HG03095 (cell line): ENCODE measurements around the gene CD36.

ENCODE experiments used
- ATAC-seq: cut with Tn5 transposase; IDR thresholded peaks from one replicate; pipeline ENCODE4 v1.9.1; 2021; ENCODE audit warnings: moderate library complexity; ENCODE audit not compliant: unreplicated experiment

Gene CD36

GRCh38 chr7:80623503-80624252 is 14.8 kb upstream of the CD36 start:
- no peak for ATAC-seq

- ATAC-seq: no peak
These were observed 13.7 kb upstream of the CD36 start for GRCh38 chr7:80624763-80625162.

GRCh38 chr7:80629023-80629422 is 9.4 kb upstream of the CD36 start:
- no peak for ATAC-seq

GRCh38 chr7:80630608-80631405 is 7.6 kb upstream of the CD36 start:
- ATAC-seq: no peak

GRCh38 chr7:80631421-80631820 is 7.0 kb upstream of the CD36 start:
- ATAC-seq: no peak

- ATAC-seq: no peak
These were observed 6.3 kb upstream of the CD36 start for GRCh38 chr7:80632139-80632538.

GRCh38 chr7:80632819-80633218 is 5.6 kb upstream of the CD36 start:
- no peak for ATAC-seq

GRCh38 chr7:80634505-80634904 is 3.9 kb upstream of the CD36 start:
- ATAC-seq: no peak

- ATAC-seq: no peak
These were observed 2.9 kb upstream of the CD36 start for GRCh38 chr7:80635533-80635932.

GRCh38 chr7:80635998-80636397 is 2.4 kb upstream of the CD36 start:
- ATAC-seq: no peak

- no peak for ATAC-seq
These were observed 1.7 kb upstream of the CD36 start for GRCh38 chr7:80636709-80637108.

GRCh38 chr7:80637454-80637853 is 988 bp upstream of the CD36 start:
- ATAC-seq: no peak

- no peak for ATAC-seq
These were observed 569 bp downstream of the CD36 start for GRCh38 chr7:80639011-80639410.

GRCh38 chr7:80640846-80641245 is 2.4 kb downstream of the CD36 start:
- no peak for ATAC-seq

GRCh38 chr7:80641548-80641947 is 3.1 kb downstream of the CD36 start:
- ATAC-seq: no peak

GRCh38 chr7:80642871-80643270 is 4.4 kb downstream of the CD36 start:
- ATAC-seq: no peak

GRCh38 chr7:80643336-80643915 is 5.0 kb downstream of the CD36 start:
- ATAC-seq: no peak

GRCh38 chr7:80644054-80644453 is 5.6 kb downstream of the CD36 start:
- no peak for ATAC-seq

- no peak for ATAC-seq
These were observed 7.8 kb downstream of the CD36 start for GRCh38 chr7:80646083-80646865.

- no peak for ATAC-seq
These were observed 9.0 kb downstream of the CD36 start for GRCh38 chr7:80647436-80647835.

GRCh38 chr7:80648031-80648600 is 9.7 kb downstream of the CD36 start:
- ATAC-seq: no peak
